Neural crest cell (in vitro differentiated cells): ENCODE results near the gene MAP3K7. TPM values are rescaled to one million over a fixed set of nuclear protein-coding genes. Genes with fewer than 3 reads are reported as not detected.

Source experiments
- DNase-seq: peaks from one replicate; pipeline ENCODE4 v3.0.0; 2021; ENCODE audit warnings: low read depth, mixed read lengths, low spot score
- H3K27ac Mint-ChIP-seq: one replicate; pipeline ENCODE4 v1.8.0; 2021; ENCODE audit warnings: mild to moderate bottlenecking, mixed read lengths; ENCODE audit not compliant: unreplicated experiment
- H3K27me3 Mint-ChIP-seq: 2 replicates; pipeline ENCODE4 v1.8.0; 2021; ENCODE audit warnings: low read depth, mild to moderate bottlenecking, mixed read lengths
- H3K36me3 Mint-ChIP-seq: 2 replicates; pipeline ENCODE4 v1.8.0; 2021; ENCODE audit warnings: low read depth, mild to moderate bottlenecking, mixed read lengths
- H3K4me1 Mint-ChIP-seq: 2 replicates; pipeline ENCODE4 v1.8.0; 2021; ENCODE audit warnings: mixed read lengths
- H3K4me3 Mint-ChIP-seq: one replicate; pipeline ENCODE4 v1.8.0; 2021; ENCODE audit warnings: mild to moderate bottlenecking, mixed read lengths
- H3K9me3 Mint-ChIP-seq: 2 replicates; pipeline ENCODE4 v1.8.0; 2021; ENCODE audit warnings: mixed read lengths
- CTCF ChIP-seq: fragments of 200-600 bp; sonication (generic); conservative IDR thresholded peaks from 2 replicates; pipeline ENCODE4 v1.5.0; 2021; ENCODE audit warnings: antibody characterized with exemption, mild to moderate bottlenecking
- total RNA-seq: library from RNA; stranded (reverse); gene quantifications from 2 replicates; pipeline ENCODE4 v1.2.1, GENCODE V29; 2021

The MAP3K7 gene
- total RNA-seq, 1 donor from 2014 or later: 37.9 TPM

DNA sequence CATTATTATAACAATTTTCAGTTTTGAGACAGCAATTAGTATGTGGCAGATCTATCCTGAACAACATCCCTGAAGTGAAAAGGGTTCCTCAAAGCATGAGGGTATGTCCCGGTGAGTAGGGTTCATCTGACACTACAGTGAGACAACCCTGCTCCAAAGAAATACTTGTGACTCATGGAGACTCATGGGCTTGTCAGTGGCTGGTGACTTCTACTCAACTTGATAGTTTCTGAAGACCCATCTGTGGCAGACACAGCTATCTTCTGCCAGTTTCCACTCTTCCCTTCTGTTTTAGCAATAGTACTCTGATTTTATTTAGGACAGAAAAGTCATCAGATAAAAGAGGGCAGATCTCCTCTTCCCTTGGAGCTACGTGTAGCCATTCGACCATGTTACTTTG lies 41.4 kb downstream of the MAP3K7 start:
- Mint-ChIP-seq H3K4me1 (no peaks in the 10 kb centered on the region), H3K36me3 (peaks cover 3% of the 10 kb centered on the region), H3K27me3 (no peaks in the 10 kb centered on the region), H3K4me3 (no peak overlapping the region), H3K27ac (no peak overlapping the region), H3K9me3 (no peaks in the 10 kb centered on the region)
- DNase-seq: no peak
- no peak for TF ChIP-seq CTCF

GRCh38 chr6:90544741-90545140 lies 42.1 kb downstream of the MAP3K7 start:
- H3K27me3 Mint-ChIP-seq: no peaks in the 10 kb centered on the region
- no peak overlapping the region for H3K27ac Mint-ChIP-seq
- TF ChIP-seq CTCF: no peak
- peaks cover 3% of the 10 kb centered on the region for H3K36me3 Mint-ChIP-seq
- no peaks in the 10 kb centered on the region for H3K9me3 Mint-ChIP-seq
- no peak for DNase-seq
- H3K4me3 Mint-ChIP-seq: no peak overlapping the region
- H3K4me1 Mint-ChIP-seq: no peaks in the 10 kb centered on the region

- Mint-ChIP-seq H3K9me3 (no peaks in the 10 kb centered on the region), H3K4me3 (no peak overlapping the region), H3K27me3 (no peaks in the 10 kb centered on the region), H3K4me1 (no peaks in the 10 kb centered on the region), H3K27ac (no peak overlapping the region), H3K36me3 (peaks cover 3% of the 10 kb centered on the region)
- TF ChIP-seq CTCF: no peak
- no peak for DNase-seq
Observed at GRCh38 chr6:90544081-90544480, 42.8 kb downstream of the MAP3K7 start.

- DNase-seq: no peak
- peaks cover 26% of the 10 kb centered on the region for H3K4me1 Mint-ChIP-seq
- H3K27me3 Mint-ChIP-seq: no peaks in the 10 kb centered on the region
- peaks cover 3% of the 10 kb centered on the region for H3K36me3 Mint-ChIP-seq
- H3K4me3 Mint-ChIP-seq: no peak overlapping the region
- H3K27ac Mint-ChIP-seq: no peak overlapping the region
- no peak for TF ChIP-seq CTCF
- H3K9me3 Mint-ChIP-seq: no peaks in the 10 kb centered on the region
Observed at GRCh38 chr6:90541221-90541620, 45.7 kb downstream of the MAP3K7 start.

- no peak for DNase-seq
- H3K9me3 Mint-ChIP-seq: no peaks in the 10 kb centered on the region
- H3K27ac Mint-ChIP-seq: no peak overlapping the region
- H3K4me1 Mint-ChIP-seq: peaks cover 42% of the 10 kb centered on the region
- H3K27me3 Mint-ChIP-seq: no peaks in the 10 kb centered on the region
- no peak for TF ChIP-seq CTCF
- H3K36me3 Mint-ChIP-seq: no peaks in the 10 kb centered on the region
- peak overlapping the region; percentile 28 for H3K4me3 Mint-ChIP-seq
Observed at GRCh38 chr6:90538278-90539046, 48.4 kb downstream of the MAP3K7 start.
